ENCODE results near the gene CAB39L. TPM values are rescaled to one million over a fixed set of nuclear protein-coding genes. Genes with fewer than 3 reads are reported as not detected.
A peak's percentile ranks its signal among the peaks of the same experiment; 100 is the strongest.

The CAB39L gene
- 100 to 1,000 TPM in 1 of 4 donors, 10 to 100 TPM in 3; 75.4 to 119 (median 81.8) TPM for total RNA-seq

GRCh38 chr13:49443704-49444523, at the start of gene CAB39L, which contains the start of gene SETDB2:
CAB39L (minus strand) TSS chr13:49444064; CDS start chr13:49382910, 61,154 bp downstream.
SETDB2 (plus strand) TSS chr13:49444274; CDS start chr13:49451894, 7,620 bp downstream.
- H3K9me3 ChIP-seq = no peaks in the 10 kb centered on the region
- H3K27me3 ChIP-seq = no peaks in the 10 kb centered on the region
- H3K27ac ChIP-seq (replicated peaks in 1 of 4) = peak within 1 kb of the TSS; percentile 93 to 99 (median 96)
- H3K36me3 ChIP-seq = no peaks in the 10 kb centered on the region
- TF ChIP-seq POLR2AphosphoS5 (IDR thresholded peaks at IDR 0.05) (peak; percentile 95 to 96), POLR2A (IDR thresholded peaks at IDR 0.05; ENCODE audit: low read depth) (peak; percentile 25), CTCF (IDR thresholded peaks at IDR 0.05) (peak; percentile 30 to 50 (median 41)), EP300 (IDR thresholded peaks at IDR 0.05) (no peak)
- peak within 1 kb of the TSS; percentile 79 to 91 (median 80) for H3K4me3 ChIP-seq
- peak; percentile 100 for DNase-seq (ENCODE audit: extremely low spot score)
- peaks cover 19 to 50% (median 46%) of the 10 kb centered on the region in 4 donors for H3K4me1 ChIP-seq
- intact Hi-C loops (cut with DNase I) = loop anchor here (10.0 kb wide), 1 partner anchor 161 kb away; no protein-coding TSS in a partner anchor
- WGBS = 3% methylated on average over 7 of the region's 53 CpGs

- H3K27me3 ChIP-seq = no peaks in the 10 kb centered on the region
- TF ChIP-seq POLR2AphosphoS5 (IDR thresholded peaks at IDR 0.05) (no peak), CTCF (IDR thresholded peaks at IDR 0.05) (no peak), EP300 (IDR thresholded peaks at IDR 0.05) (no peak), POLR2A (IDR thresholded peaks at IDR 0.05; ENCODE audit: low read depth) (no peak)
- no peaks in the 10 kb centered on the region for H3K4me1 ChIP-seq
- H3K4me3 ChIP-seq = no peak overlapping the region
- WGBS = 96% methylated on average over 2 of the region's 2 CpGs
- H3K36me3 ChIP-seq = peaks cover 13 to 63% (median 37%) of the 10 kb centered on the region in 4 donors
- intact Hi-C loops (cut with DNase I) = no loop called here
- DNase-seq (ENCODE audit: extremely low spot score) = no peak
- H3K27ac ChIP-seq (replicated peaks in 1 of 4) = no peak overlapping the region
- no peaks in the 10 kb centered on the region for H3K9me3 ChIP-seq
These were observed 44.7 kb upstream of the CAB39L start for GRCh38 chr13:49488563-49488962.

GRCh38 chr13:49481788-49482187, 37.9 kb upstream of the CAB39L start:
- H3K27me3 ChIP-seq = no peaks in the 10 kb centered on the region
- H3K4me1 ChIP-seq = no peaks in the 10 kb centered on the region
- TF ChIP-seq POLR2AphosphoS5 (IDR thresholded peaks at IDR 0.05) (no peak), POLR2A (IDR thresholded peaks at IDR 0.05; ENCODE audit: low read depth) (no peak), CTCF (IDR thresholded peaks at IDR 0.05) (no peak), EP300 (IDR thresholded peaks at IDR 0.05) (no peak)
- DNase-seq (ENCODE audit: extremely low spot score) = no peak
- H3K27ac ChIP-seq (replicated peaks in 1 of 4) = no peak overlapping the region
- intact Hi-C loops (cut with DNase I) = no loop called here
- no peaks in the 10 kb centered on the region for H3K9me3 ChIP-seq
- H3K4me3 ChIP-seq = no peak overlapping the region
- WGBS = 87% methylated on average over 5 of the region's 5 CpGs
- peaks cover 29 to 77% (median 60%) of the 10 kb centered on the region in 4 donors for H3K36me3 ChIP-seq

- Histone ChIP-seq H3K36me3 (peaks cover 24 to 84% (median 59%) of the 10 kb centered on the region in 4 donors), H3K27ac (replicated peaks in 1 of 4) (no peak overlapping the region), H3K9me3 (no peaks in the 10 kb centered on the region), H3K4me3 (no peak overlapping the region), H3K4me1 (no peaks in the 10 kb centered on the region), H3K27me3 (no peaks in the 10 kb centered on the region)
- intact Hi-C loops (cut with DNase I) = no loop called here
- TF ChIP-seq EP300 (IDR thresholded peaks at IDR 0.05) (no peak), POLR2A (IDR thresholded peaks at IDR 0.05; ENCODE audit: low read depth) (no peak), POLR2AphosphoS5 (IDR thresholded peaks at IDR 0.05) (no peak), CTCF (IDR thresholded peaks at IDR 0.05) (no peak)
- DNase-seq (ENCODE audit: extremely low spot score) = no peak
- WGBS = 84% methylated on average over 7 of the region's 7 CpGs
These were observed 32.7 kb upstream of the CAB39L start for GRCh38 chr13:49476529-49476928.
